Activated T-cell treated with anti-CD3 and anti-CD28 coated beads, Interleukin-2, amount 50 U/mL, for 1 hour (primary cell): Measurements from ENCODE around the gene OSCP1.

Source experiments
- DNase-seq: peaks from one replicate; pipeline ENCODE4 v3.0.0-alpha.2; 2020

The OSCP1 gene

DNA sequence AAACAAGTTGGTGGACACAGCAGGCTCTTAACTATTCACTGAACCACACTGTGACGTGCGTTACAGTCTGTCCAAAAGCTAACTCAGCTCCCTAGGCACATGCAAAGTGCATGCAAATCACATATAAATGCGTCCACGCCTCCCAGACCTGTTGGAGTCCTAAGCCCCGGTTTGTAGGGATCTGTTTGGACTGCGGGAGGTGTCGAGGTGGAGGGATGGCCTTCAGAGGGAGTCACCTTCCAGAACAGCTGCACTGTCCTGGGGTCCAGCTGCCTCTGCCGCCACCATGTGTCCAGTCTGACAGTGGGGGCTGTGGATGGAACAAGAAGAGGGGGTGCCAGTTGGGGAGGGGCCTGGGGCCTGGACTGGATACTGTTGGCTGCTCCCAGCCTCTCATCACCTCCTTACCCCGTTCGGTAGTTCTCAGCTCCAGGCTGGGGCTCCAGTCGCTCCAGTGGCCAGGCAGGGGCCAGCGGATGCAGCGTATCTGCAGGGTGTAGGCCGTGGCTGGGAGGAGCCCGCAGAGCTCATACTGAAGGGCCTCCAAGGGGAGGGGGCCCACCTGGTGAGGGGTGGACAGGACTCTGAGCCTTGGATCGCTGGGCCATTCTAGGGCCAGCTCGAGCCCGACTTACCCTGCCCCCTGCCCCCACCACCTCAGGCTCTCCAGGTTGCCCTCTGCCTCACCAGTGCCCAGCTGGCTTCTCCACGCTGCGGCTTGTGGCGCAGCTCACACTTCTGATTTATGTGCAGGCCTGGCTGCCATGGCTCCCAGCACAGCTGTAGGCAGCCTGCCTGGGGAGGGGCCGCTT lies 21.8 kb upstream of the OSCP1 start:
- no peak for DNase-seq

DNA sequence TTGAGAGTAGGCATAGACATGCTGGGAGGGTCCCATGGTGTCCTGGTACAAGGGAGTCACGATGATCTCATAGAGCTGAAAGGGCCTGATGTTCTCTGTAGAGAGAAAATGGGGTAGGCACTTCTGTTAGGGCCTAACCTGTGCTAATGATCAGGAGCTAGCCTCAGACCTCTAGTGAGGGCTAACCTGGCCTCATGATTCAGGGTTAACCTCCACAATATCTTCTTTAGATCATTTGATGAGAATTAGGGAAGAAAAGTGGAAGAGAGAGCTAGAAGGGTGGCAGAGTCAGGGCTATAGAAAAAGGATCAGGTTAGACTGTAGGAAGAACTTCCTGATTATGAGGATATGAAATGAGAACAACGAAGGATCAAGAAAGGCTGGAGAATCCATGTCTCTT lies 18.9 kb upstream of the OSCP1 start:
- DNase-seq = no peak

DNA sequence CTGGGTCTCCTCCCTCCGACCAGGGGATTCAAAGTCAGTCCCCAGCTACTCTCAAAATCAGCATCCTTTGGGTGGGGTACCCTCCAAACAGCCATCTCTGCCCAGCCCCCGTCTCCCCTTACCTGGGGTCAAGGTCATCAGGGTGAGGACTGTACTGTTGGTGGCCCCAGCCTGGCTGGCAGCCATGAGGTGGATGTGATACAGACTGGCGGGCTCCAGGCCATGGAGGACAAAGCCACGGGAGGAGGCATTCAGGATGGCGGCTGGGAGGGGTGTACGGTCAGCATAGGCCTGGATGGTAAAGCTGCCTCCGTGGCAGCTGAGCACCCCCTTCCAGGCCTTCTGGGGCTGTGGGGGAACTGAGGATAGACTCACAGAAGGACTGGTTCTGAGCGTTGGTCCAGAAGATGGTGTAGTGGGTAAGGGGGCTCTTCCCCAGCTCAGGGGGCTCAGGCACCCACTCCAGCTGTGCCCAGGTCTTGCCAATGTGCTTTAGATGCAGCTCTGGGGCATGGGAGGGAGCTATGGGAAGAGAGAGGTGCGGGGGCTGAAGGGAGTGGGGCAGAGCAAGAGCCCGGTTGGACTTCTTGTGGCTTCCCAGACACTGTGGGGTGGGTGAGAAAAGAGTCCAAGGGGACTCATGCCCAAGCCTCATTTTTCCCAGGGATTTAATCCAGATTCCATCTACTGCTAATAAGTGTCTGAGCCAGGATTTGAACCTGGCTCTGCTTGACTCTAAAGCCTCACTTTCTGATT lies 17.6 kb upstream of the OSCP1 start:
- DNase-seq = no peak

DNA sequence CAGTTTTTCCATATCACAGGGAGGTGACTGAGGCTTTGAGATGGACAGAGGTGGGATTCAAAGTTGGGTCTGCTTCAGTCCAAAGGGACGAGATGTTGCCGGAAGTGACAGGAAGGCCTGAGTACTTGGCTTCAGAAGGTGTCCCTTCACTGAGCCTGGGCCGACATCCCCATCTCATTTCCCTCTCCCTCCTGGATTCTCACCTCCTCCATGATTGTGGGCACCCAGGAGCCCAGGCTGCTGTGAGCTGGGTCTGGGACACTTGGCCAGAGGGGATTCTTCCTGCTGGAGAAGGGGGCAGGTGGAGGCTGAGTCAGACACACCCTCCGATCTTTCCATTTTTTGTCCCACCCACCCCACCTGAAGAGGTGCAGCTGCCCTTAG lies 16.8 kb upstream of the OSCP1 start:
- no peak for DNase-seq

DNA sequence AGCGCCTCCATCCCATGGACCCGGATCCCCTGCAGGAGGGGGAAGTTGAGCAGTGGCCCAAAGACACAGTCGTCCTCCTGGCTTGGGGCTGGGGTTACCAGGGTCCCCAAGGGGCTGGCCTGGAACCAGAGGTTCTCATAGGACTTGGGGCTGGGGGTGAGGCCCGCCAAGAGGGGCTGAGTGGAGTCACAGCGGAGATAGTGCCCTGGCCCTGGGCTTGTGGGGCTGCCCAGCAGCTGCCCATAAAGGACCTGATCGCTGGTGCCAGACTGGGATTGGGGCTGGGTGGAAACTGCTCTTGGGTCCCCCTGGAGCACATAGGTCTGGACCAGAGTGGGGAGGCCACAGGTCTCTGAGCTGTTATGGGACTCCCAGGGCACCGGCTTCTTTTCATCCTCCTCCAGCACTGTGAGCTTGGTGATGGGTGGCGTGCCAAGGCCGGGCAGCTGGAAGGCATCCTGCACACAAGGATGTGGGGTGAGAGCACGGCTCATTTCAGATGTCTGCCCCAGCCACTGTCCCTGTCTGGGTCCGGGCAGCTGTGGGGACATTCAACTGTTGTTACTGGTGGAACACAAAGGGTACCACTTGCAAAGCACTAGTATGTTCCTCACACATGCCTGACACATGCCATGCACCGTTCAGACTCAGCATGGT lies 16.2 kb upstream of the OSCP1 start:
- no peak for DNase-seq

DNA sequence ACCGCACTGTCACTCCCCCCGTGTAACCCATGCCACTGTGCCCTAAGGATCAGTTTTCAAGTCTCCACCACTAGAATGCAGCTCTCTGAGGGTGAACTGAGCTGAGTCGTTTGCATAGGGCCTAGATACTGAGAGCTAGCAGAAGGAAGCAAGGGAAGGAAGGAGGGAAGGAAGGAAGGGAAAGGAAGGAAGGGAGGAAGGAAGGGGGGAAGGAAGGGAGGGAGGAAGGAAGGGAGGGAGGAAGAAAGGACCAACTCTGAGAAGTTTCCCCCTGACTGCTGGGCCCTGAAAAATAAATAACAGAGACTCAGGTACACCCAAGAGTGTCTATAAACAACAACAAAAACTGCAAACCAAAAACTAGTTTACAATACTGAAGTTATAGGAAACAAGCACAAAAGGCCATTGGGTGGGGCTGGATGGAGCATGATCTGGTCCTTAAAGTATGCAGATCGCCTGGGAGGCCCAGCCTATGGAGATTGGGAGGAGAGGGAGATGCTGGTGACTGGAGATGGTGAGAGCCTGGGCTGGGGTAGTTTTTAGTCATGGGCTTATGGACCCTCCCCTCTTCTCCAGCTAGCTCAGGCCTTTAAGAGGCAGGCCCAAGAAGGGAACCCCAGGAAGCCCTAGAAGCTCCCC lies 15.6 kb upstream of the OSCP1 start:
- no peak for DNase-seq

DNA sequence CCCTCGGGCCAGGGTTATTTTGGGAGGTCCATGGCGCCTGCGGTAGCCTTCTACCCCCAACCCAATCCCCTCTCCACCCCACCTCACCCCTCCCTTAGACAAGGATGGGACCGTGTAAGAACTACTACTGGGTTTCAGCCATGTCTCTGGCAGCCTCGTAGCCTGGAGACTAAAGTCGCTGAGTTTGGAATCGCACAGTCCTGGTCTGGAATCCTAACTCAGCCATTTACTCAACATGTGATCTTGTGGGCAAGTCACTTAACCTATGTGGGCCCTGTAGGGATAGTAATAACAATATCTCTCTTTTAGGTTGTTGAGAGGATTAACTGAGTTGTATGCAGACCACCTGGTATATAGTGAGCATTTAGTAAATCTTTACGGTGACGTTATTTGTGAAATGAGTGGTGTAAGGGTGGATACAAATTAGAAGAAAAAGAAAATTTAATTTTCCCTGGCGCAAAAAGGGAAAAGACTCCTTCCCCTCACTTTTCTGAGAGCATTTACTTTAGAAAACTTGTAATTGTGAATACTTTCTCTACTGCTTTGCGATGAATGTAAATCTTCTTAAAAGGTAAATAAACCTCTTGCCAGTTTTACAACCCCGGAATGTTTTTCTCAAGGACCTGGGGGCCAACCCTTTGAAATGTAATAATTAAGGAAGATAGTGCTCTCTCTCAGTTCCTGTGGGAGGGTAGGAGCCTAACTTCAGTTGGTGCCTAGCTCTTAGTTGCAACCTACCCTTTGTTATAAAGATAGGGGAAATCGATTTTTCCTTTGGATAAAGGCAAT lies 14.5 kb upstream of the OSCP1 start:
- DNase-seq = no peak

DNA sequence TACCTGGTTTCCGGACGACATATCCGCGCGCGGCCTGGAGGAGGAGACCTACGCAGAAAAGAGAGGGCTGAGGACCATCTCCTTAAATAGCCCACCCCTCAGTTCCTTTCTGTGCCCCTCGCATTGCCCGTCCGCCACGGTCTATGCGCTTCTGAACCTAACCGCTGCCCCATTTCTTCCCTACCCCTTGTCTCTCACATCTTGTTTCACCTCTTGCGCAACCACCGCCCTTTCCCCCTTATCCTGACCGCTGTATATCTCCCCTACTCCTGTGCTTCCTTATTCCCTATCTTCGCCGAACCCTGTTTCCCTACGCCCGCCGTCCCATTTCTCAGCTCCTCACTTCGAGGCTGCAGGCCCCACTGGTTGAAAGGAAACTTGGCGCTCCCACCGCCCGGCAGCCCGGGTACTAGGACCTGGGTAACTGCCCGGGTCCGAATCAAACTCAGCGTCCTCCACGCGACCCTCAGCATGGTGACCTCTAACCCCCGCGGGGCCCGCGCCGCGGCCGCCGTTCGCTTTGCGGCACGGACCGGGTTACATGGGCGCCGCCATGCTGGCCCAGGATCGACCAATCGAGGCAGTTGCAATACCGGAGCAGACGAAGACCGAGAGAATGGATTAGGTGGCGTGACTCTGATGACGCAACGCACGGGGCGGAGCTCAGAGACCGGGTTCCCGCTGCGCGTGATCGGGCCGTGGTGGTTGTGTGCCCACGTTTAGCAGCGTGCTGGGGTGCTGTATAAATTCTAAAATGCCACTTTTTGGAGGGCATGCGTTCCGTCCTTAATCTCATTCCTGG lies 13.8 kb upstream of the OSCP1 start, which contains the start of gene MRPS15:
MRPS15 (minus strand) TSS at position 582 of the 802 bp plus-strand sequence; CDS start at position 473, 109 bp downstream.
- peak; percentile 95 for DNase-seq

DNA sequence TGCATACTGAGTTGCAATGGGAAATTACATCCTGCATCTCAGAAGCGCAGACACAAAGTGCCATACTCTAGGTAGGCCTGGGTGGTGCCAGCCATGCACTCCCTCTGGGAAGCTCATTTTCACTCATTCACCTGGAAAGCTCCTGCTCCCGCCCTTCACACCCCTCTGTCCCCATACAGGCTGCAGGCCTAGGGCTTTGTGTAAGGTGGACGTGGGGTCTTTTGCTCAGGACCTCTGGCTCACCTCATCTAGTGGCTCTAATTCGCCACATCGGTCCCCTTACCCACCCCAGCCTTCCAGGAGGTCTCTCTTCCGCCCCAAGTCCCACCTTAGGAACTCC lies 13.2 kb upstream of the OSCP1 start:
- no peak for DNase-seq

DNA sequence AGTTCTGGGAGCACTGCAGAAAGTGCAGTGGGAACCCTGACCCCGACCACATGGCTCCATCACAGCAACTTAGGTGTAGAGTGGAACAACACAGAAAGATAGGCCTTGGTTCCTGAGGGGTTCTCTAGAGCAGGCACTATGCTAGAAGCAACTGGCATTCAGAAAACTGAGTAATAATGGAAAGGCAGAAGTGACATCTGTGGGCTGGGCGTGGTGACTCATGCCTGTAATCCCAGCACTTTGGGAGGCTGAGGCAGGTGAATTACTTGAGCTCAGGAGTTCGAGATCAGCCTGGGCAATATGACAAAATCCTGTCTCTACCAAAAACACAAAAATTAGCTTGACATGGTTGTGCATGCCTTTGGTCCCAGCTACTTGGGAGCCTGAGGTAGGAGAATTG lies 8.7 kb upstream of the OSCP1 start:
- DNase-seq = no peak

DNA sequence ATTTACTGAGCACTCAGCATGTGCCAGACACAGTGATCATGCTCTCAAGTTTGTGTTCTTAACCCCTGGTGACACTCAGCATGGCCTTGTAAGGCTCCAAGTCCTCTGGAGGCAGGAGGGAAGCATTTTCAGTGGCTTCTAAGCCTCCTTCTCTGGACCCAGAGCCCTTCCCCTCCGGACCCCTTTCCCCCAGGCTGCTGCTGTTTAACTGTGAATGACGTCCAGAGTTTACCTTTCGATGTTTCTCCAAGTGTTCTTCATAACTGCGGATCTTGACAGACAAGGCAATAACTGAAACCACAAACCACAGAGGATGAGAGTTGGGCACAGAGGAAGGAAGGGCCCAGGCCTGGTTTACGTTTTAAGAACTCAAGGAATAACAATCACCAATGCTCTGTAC lies 7.4 kb upstream of the OSCP1 start:
- no peak for DNase-seq

DNA sequence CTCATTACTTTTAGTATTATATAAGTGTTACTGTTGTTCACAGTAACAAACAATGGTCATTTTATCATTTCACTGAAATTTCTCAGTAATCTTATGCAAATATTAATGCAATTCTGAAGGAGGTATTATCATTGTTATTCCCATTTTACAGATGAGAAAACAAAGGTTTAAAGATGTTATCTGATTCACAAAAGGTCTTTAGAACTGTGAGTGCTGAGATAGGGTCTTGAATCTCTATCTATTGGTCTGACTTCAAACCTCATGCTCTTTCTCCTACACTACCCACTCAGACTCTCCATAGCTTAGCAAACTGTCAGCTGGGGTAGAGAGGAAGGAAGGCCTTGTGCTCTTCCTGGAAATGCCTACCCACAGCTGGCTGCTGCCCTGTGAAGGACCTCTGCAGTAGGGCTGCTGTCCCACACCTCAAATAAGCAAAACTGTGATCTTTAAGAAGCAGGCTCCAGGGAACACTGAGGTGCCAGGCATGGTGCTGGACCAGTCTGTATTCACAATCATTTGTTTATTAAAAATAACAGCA lies 6.2 kb upstream of the OSCP1 start:
- no peak for DNase-seq

DNA sequence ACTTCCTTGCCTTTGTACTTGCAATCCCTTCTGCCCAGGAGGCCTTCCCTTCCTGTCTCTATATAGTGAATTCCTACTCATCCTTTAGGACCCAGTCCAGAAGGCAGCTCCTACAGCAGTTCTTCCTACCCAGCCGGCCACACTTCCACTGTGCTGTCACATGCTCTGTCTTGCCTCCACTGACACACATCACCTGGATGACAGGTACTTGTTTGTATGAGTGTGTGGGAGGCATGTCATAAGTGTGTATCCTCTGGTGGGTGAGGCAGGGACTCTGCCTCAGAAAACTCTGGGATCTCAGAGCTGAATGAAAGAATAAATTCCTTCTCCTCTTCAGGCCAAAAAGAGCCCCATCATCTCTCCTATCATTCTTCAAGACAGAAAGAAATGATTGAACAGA lies 5.1 kb upstream of the OSCP1 start:
- DNase-seq = no peak

DNA sequence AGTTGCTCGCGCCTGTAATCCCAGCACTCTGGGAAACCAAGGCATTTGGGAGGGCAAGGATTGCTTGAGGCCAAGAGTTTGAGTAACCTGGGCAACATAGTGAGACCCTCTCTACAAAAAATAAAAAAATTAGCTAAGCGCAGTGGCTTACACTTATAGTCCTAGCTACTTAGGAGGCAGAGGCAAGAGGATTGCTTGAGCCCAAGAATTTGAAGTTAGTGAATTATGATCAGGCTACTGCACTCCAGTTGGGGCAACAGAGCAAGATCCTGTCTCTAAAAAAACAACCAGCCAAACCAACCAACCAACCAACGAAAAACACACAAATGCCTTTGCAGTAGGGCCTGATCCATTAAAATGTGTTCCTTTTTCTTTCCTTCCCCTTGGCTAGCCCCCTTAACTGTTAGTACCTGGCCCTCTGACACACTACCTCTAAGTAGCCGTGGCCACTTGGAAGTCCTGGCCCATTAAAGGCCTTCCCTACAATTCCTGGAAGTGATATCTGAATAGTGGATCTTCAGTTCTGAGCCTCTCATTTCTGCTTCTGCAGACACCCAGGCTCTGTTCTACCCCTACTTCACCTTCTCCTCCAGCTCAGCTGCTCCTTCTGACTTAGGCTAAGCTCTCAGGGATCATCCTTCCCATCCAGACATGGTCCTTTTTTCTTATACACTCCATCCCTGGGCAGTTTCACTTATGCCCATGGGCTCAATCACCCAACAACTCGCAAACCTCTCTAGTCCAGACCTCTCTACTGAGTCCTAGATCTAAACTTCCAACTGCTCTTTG lies 3.5 kb upstream of the OSCP1 start:
- DNase-seq = no peak

DNA sequence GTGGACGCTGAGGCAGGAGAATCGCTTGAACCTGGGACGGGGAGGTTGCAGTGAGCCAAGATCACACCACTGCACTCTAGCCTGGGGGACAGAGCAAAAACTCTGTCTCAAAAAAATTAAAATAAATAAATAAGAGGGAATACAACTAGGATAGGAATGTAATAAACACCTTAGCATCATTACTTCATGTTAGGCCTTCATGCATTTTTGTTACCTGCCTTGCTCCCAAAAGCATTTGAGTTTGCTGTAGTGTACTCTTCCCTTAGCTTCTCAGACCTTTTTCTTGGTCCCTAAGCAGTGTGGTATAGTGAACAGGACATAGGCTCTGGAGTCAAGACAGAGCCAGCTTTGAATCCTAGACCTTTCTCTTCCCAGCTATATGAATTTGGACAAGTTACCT lies 2.8 kb upstream of the OSCP1 start:
- DNase-seq = no peak

DNA sequence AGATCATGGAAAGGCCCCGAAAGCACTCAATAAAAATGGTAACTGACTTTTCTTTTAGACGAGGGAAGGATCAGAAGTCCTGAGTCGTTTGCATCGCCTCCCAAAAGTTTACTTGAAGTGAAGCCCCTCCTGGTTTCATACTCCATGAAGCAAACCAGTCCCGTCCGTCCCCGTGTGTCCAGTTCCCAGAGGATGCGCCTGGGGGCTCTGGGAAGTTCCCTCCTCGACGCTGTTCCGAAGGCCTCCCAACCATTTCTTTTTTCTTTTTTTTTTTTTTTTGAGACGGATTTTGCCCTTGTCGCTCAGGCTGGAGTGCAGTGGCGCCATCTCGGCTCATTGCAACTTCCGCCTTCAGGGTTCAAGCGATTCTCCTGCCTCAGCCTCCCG lies 661 bp upstream of the OSCP1 start:
- DNase-seq = no peak

DNA sequence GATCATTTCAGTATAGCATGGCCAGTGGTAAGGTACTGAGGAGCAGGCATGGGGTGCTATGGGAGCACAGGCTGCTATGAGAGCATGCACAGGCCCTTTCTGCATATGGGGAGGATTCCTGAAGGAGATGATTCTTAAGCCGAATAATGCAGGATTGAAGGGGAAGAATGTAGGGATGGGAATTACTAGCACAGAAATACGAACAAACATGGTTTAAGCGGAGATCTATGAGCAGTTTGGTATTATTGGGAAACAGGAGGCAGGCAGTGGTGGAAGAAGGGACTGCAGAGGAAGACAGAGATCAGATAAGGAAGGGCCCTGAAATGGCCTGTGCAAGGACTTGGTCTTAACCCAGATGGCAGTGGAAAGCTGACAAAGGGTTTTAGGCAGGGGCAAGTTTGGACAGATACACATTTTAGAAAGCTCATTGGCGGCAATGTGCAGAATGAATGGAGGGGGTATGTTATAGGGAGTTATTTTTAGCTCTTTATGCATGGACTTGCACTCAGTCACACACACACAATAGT lies 1.7 kb downstream of the OSCP1 start:
- DNase-seq = no peak

DNA sequence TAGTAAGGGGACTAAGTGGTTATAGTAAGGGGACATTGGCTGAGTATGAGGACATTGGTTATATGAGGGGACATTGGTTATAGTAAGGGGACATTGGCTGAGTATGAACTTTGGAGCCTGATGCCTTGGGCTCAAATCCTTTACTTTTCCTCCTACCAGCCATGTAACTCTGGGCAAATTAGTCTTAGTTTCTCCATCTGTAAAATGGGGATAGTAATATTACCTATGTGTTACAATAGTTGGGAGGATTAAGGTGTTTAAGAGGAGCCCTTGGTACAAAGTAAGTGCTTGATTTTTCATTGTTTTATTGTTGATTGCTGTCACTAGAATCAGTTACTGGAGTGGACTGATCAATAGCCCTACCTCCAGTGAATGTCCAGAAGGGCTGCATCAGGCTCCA lies 2.8 kb downstream of the OSCP1 start:
- DNase-seq = no peak

DNA sequence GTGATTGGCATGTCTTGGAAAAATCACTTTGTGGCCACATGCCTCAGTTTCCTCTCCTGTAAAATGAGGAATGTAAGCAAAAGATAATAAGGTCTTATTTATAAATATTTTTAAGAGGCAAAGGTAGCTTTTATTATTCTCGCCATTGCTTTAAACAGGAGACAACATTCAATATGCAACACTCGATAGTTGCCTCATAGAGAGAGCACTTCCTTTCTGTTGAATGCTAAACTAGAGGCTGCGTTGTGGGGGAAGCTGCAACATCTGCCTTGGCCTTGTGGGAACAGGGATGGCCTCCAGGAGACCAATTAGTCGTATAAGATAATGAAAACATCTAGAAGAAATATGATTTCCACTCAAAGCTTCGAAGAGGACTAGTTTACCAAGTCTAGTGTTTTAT lies 3.5 kb downstream of the OSCP1 start:
- no peak for DNase-seq

DNA sequence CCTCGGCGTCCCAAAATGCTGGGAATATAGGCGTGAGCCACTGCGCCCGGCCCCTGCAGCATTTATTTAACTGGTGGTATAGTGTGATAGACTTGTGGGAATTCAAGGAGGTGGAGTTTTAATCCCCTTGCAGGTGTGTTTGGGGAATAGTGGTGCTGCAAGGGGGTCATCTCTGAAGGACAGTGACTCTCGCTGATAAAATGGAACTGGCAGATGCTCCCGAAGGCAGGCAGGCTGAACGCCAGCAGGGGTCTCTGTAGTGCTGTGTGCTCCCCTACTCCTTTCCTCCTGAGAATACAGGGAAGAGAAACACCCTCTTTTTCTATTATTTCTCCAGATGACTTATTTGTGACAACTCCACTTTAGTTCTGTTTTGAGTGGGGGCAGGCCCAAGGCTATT lies 4.0 kb downstream of the OSCP1 start:
- no peak for DNase-seq

DNA sequence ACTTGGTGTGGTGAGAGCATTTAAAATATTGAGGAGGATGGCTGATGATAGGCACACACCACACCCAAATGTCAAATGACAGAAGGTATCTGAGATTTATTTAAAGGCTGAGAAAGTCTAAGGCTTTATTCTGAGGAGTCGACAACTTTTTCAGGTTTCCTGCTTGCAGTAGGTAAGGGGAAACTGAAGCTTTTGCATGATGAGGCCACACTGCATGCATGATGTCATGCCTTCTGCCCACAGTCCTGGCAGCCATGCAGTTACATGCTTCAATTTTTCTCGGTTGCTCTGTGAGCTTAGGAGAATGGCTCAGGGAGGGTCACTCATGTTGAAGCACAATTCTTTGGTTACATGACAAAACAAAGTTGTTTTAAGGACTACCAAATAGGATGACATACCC lies 7.0 kb downstream of the OSCP1 start:
- no peak for DNase-seq
